Liver (tissue), 3 donors: ENCODE results near the gene MAPKAPK2.

Experiments used
- ATF3 ChIP-seq: IDR thresholded peaks from 2 replicates; pipeline ENCODE4 v1.6.1; 2016; ENCODE audit warnings: antibody characterized with exemption
- CTCF ChIP-seq: fragments of 150-350 bp; IDR thresholded peaks from 2 replicates; pipeline ENCODE4 v1.5.1; 2017; ENCODE audit warnings: improper control_type of control experiment, low read depth, low read length; ENCODE audit not compliant: missing input control
- EGR1 ChIP-seq, 2 donors: IDR thresholded peaks; 2 replicates each; pipeline ENCODE4 v1.6.1; 2016 to 2018; ENCODE audit warnings: antibody characterized with exemption in 2 of 2, low read depth in 2 of 2
- HNF4A ChIP-seq, 2 donors: conservative IDR thresholded peaks; 2 replicates each; pipeline ENCODE4 v1.6.1; 2016; ENCODE audit warnings: antibody characterized with exemption in 2 of 2, mild to moderate bottlenecking in 2 of 2
- JUND ChIP-seq, 2 donors: IDR thresholded peaks; 2 replicates each; pipeline ENCODE4 v1.6.1; 2016; ENCODE audit warnings: antibody characterized with exemption in 2 of 2
- MAX ChIP-seq: IDR thresholded peaks from 2 replicates; pipeline ENCODE4 v1.6.1; 2016; ENCODE audit warnings: antibody characterized with exemption
- NR2F2 ChIP-seq: IDR thresholded peaks from 2 replicates; pipeline ENCODE4 v1.6.1; 2016; ENCODE audit warnings: antibody characterized with exemption
- REST ChIP-seq: IDR thresholded peaks from 2 replicates; pipeline ENCODE4 v1.6.1; 2016; ENCODE audit warnings: antibody characterized with exemption, mild to moderate bottlenecking
- RXRA ChIP-seq, 2 donors: IDR thresholded peaks; 2 replicates each; pipeline ENCODE4 v1.6.1; 2017 to 2018; ENCODE audit warnings: antibody characterized with exemption in 2 of 2, mild to moderate bottlenecking in 1 of 2
- SP1 ChIP-seq: IDR thresholded peaks from 2 replicates; pipeline ENCODE4 v1.6.1; 2018; ENCODE audit warnings: antibody characterized with exemption, mild to moderate bottlenecking
- TAF1 ChIP-seq: conservative IDR thresholded peaks from 2 replicates; pipeline ENCODE4 v1.6.1; 2016; ENCODE audit warnings: antibody characterized with exemption, mild to moderate bottlenecking
- YY1 ChIP-seq: IDR thresholded peaks from 2 replicates; pipeline ENCODE4 v1.6.1; 2016; ENCODE audit warnings: antibody characterized with exemption, mild to moderate bottlenecking
- ZBTB33 ChIP-seq: IDR thresholded peaks from 2 replicates; pipeline ENCODE4 v1.6.1; 2016; ENCODE audit warnings: antibody characterized with exemption
- donor health status: healthy.
- donor health status: healthy.

- TF ChIP-seq CTCF (no peak), EGR1 (IDR thresholded peaks at IDR 0.05; ENCODE audit: low read depth in 2 of 2) (no peak), ATF3 (no peak), MAX (no peak), REST (no peak), YY1 (no peak), ZBTB33 (no peak), SP1 (no peak), TAF1 (no peak), JUND (IDR thresholded peaks at IDR 0.05) (no peak), NR2F2 (no peak), HNF4A (conservative IDR thresholded peaks at IDR 0.05) (no peak), RXRA (IDR thresholded peaks at IDR 0.05) (no peak)
Measured at GRCh38 chr1:206698011-206698410, 13.3 kb downstream of the MAPKAPK2 start.
